ENCODE results near the gene ASPM. TPM values are rescaled to one million over a fixed set of nuclear protein-coding genes. Genes with fewer than 3 reads are reported as not detected.

ASPM gene, protein sequence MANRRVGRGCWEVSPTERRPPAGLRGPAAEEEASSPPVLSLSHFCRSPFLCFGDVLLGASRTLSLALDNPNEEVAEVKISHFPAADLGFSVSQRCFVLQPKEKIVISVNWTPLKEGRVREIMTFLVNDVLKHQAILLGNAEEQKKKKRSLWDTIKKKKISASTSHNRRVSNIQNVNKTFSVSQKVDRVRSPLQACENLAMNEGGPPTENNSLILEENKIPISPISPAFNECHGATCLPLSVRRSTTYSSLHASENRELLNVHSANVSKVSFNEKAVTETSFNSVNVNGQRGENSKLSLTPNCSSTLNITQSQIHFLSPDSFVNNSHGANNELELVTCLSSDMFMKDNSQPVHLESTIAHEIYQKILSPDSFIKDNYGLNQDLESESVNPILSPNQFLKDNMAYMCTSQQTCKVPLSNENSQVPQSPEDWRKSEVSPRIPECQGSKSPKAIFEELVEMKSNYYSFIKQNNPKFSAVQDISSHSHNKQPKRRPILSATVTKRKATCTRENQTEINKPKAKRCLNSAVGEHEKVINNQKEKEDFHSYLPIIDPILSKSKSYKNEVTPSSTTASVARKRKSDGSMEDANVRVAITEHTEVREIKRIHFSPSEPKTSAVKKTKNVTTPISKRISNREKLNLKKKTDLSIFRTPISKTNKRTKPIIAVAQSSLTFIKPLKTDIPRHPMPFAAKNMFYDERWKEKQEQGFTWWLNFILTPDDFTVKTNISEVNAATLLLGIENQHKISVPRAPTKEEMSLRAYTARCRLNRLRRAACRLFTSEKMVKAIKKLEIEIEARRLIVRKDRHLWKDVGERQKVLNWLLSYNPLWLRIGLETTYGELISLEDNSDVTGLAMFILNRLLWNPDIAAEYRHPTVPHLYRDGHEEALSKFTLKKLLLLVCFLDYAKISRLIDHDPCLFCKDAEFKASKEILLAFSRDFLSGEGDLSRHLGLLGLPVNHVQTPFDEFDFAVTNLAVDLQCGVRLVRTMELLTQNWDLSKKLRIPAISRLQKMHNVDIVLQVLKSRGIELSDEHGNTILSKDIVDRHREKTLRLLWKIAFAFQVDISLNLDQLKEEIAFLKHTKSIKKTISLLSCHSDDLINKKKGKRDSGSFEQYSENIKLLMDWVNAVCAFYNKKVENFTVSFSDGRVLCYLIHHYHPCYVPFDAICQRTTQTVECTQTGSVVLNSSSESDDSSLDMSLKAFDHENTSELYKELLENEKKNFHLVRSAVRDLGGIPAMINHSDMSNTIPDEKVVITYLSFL (N-terminal part only)
- total RNA-seq, result 49.0 and 49.2 TPM in 2 replicates

- intact Hi-C loops (cut with micrococcal nuclease), result loop anchor here (5.0 to 10.0 kb wide), 7 partner anchors 422 to 1788 kb away; partner anchors contain the start of genes C1orf53, DENND1B and NEK7
Measured at GRCh38 chr1:197146101-197147095, at the start of gene ASPM. TSS of gene ASPM (minus strand) at chr1:197146669. CDS start at chr1:197146437, 232 bp downstream.

DNA sequence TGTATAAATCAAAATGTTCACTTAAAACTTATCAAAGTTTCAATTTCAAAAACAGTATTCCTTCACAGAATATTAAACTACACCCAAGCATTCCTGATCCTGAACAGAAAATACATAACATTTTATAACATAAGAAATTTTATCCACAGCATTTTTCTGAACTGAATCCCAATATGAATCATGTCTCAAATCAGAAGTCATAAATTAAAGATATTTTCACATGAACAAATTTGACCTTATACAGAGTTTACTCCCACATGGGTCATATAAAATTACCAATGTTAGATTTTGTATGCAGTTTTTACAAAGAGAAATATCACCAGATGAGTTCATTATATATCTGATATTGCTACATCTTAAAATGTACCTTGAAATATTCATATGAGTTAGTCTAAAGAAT is 48.6 kb upstream of the ASPM start:
- intact Hi-C loops (cut with micrococcal nuclease), result no loop called here

DNA sequence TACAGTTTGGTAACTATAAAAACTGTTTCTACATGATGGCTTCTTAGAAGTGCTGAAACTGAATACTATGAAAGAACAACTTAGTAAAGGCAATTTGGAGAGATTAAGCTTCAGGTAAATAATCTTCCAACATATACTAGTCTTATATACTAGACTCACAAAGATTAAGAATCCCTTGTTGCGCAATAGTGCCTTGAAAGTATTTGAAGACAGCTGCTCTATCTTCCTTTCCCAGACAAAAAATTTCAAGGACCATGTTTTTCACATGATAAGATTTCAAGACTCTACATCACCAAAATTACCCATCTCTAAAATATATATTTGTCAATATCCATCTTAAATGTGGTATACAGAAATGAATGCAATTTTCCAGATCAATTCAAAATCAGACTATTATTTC is 37.7 kb upstream of the ASPM start:
- intact Hi-C loops (cut with micrococcal nuclease), result loop anchor here (1.0 to 10.0 kb wide), 4 partner anchors 8 to 459 kb away; no protein-coding TSS in a partner anchor

GRCh38 chr1:197183195-197183748 is 36.8 kb upstream of the ASPM start:
- intact Hi-C loops (cut with micrococcal nuclease), result loop anchor here (5.0 to 10.0 kb wide), 3 partner anchors 269 to 458 kb away; no protein-coding TSS in a partner anchor

GRCh38 chr1:197182716-197183115 is 36.2 kb upstream of the ASPM start:
- intact Hi-C loops (cut with micrococcal nuclease), result loop anchor here (5.0 to 10.0 kb wide), 3 partner anchors 270 to 458 kb away; no protein-coding TSS in a partner anchor

DNA sequence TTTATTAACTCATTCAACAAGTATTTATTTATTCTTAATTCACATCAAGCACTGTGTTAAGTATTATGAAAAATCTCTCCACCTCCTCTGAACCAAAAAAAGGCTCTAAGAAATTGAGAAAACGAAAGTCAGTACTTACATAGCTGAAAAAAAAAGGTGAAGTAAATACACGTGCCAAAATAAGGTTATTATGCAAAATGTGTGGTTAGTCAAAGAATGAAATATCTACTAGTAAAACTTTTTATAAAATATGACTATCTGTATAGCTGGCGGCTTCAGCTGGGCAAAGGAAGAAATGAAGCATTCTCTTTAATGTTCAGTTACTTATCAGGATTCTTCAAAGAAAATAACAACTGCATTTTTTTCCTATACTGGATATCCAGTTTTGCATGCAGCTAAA is 35.5 kb upstream of the ASPM start:
- intact Hi-C loops (cut with micrococcal nuclease), result loop anchor here (5.0 to 10.0 kb wide), 3 partner anchors 270 to 457 kb away; no protein-coding TSS in a partner anchor

GRCh38 chr1:197180252-197180878 is 33.9 kb upstream of the ASPM start:
- intact Hi-C loops (cut with micrococcal nuclease), result loop anchor here (1.0 to 10.0 kb wide), 6 partner anchors 147 to 456 kb away; no protein-coding TSS in a partner anchor

DNA sequence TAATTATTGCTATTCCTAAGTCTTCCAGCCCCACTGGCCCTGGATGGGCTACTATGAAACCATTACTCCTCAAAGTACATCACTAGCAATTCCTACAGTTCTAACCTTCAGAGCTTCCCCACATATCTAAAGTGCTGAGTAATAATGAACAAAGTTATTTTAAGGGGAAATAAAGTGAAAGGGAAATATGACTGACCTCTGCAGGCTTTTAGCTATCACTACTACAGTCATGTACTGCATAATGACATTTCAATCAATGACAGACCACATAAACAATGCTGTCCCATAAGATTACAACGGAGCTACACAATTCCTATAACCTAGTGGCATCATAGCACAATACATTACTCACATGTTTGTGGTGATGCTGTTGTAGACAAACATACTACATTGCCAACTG is 32.5 kb upstream of the ASPM start:
- intact Hi-C loops (cut with micrococcal nuclease), result no loop called here

DNA sequence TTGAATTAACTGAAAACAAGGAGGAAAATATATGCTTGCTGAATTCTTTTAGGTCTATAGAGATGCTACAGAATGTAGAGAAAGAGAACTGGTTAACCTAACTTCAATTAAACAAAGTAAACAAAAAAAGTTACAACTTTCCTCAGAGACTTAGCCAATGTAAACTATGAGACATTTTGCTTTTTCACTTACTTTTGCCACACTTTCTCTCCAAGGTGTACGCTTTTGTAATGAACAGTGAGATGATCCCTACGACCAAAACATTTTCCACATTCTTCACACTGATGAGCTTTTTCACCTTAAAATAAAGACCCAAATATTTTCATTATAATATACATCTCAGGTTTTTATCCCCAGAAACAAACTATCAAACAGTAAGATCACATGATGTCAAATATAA is 28.3 kb upstream of the ASPM start:
- intact Hi-C loops (cut with micrococcal nuclease), result no loop called here

DNA sequence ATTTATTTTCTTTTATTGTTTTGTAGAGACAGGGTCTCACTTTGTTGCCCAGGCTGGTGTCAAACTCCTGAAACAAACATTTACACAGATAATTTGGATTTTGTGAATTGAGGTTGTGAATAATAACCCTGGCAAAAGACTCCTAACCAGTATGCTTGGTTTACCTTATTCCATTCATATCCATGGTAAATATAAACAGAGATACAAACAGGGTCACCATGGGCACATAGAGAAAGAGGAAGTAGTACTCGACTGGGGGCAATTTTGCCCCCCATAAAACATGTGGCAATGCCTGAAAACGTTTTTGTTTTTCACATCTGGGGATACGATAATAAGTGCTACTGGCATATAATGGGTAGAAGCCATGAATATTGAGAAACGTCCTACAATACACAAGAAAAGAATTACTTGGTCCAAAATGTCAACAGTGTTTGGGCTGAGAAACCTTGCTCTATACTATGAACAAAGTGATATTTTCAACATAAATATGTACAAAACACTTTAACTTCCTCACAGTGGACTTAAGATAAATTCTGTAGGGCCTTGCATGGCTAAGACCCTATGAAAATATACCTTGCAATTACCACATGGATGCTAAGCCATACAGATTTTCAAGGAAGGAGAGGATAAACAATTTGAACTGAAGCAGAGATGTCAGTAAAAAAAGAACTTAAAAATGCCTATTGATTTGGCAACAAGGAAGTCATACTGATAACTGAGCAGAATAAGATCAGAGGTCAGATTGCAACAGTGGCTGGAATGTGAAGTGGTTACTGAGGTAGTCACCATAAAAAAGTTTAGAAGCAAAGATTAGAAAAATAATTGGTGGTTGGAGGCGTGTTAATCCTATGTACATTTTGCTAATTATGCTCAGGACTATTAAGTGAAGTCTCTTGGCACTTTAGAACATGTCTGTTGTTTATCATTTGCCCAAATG is 27.4 kb upstream of the ASPM start:
- intact Hi-C loops (cut with micrococcal nuclease), result no loop called here

DNA sequence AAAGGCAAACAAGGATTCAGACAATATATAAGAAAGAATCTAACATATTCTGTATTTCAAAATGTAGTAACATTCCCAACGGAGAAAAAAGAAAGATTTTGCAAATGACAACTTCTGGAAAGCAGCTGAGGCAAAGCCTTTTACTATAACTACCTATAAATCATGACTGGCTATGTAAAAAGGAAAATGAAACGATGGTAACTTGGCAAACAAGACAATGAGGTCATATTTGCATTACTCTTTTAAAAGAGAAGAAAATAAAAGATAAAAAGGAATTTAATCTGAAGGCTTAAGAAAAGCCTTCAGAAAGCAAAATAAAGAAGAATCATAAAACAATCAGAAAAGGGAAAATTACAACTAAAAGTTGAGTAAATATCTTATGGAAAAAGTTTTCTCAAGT is 25.1 kb upstream of the ASPM start:
- intact Hi-C loops (cut with micrococcal nuclease), result no loop called here

GRCh38 chr1:197170538-197170937 is 24.1 kb upstream of the ASPM start:
- intact Hi-C loops (cut with micrococcal nuclease), result no loop called here

GRCh38 chr1:197159461-197159860 is 13.0 kb upstream of the ASPM start:
- intact Hi-C loops (cut with micrococcal nuclease), result no loop called here

DNA sequence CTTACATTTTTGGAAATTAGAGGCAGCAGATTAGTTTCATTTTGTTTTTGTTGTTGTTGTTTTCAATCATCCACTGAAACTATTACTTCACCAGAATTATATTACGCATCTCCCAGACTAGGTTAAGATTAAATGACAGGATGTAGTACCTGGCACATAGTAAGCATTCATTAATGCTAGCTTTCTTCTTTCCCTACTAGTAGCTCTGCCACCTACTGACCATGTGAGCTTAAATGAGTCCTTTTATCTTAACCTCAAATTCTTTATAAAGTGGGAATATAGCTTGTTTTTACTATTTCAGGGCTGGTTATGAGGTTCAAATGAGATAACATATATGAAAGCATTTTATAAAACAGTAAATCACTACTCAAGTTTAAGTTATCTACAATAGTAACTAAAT is 10.2 kb upstream of the ASPM start:
- intact Hi-C loops (cut with micrococcal nuclease), result no loop called here

- intact Hi-C loops (cut with micrococcal nuclease), result no loop called here
Measured at GRCh38 chr1:197152662-197153061, 6.2 kb upstream of the ASPM start.

DNA sequence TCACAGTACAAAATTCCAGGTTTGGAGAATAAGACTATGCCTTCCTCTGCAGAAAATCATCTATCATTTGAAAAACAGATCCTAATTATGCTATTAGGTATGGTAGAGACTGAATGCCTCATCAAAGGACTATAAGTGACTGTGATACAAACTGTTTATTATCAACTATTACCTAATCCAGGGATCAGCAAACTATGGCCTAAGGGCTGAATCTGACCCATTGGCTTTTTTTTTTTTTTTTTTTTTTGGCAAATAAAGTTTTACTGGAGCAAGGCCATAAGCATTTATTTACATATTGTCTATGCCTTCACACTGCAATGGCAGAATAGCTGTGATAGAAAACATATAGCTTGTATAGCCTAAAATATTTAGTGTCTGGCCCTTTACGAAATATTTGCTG is 4.7 kb upstream of the ASPM start:
- intact Hi-C loops (cut with micrococcal nuclease), result no loop called here

DNA sequence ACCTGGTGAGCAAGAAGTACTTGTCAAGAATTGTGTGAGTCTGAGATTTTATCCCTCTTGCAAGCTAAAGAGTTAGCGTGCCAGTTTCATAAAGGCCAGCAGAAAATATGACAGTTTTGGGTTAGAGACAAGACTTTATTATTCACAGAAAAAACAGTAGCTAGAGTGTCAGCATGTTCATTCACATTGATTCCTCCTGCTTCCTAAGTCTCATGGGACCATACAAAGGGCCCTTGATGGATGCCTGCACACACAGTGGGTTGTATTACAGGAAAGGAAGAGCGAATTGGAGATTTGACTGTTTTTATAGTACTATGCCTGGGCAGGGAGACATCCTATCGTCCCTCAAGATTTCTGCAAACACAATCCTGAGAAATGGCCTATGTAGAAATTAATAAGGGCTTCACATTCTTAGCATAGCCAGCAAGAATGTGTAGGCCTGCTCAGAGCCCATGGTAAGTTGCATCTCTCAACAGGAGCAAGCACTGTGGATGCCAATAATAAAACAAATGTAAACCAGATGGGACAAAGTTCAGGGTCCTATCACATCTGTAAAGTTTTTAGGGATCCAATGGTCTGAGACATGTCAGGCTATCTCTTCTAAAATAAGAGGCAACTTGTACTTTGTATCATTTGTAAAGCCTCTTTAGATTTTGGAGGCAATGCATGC is 4.0 kb upstream of the ASPM start:
- intact Hi-C loops (cut with micrococcal nuclease), result loop anchor here (1.0 kb wide), 1 partner anchor 8 kb away; no protein-coding TSS in a partner anchor

All from T-helper 1 cell treated with Interleukin-12 subunit alpha and Interleukin-12 subunit beta and Interleukin-4 antibody, amounts not matched to agents 30 ng/mL and 1 ng/mL, for 36 hours (primary cell).